K562 (cell line): Measurements from ENCODE around the gene PLA2G15. TPM values are rescaled to one million over a fixed set of nuclear protein-coding genes. Genes with fewer than 3 reads are reported as not detected.

ENCODE experiments used
- ATAC-seq: fragments of 200-7000 bp; cut with Tn5 transposase; 3 replicates; pipeline ENCODE4 v1.9.1; 2020; ENCODE audit warnings: moderate library complexity
- BruUV-seq: library from RNA; stranded (reverse); fragments of 400-500 nt; replicated peaks from 2 replicates; lab custom pipeline; 2021; lab: Mats Ljungman, UMichigan
- CTCF ChIA-PET: fragments of 300-600 bp; formaldehyde crosslinking; extraction: SDS; loops from one replicate; lab custom pipeline; 2021; ENCODE audit warnings: low intra/inter-chr PET ratio; lab: Yijun Ruan, JAX
- POLR2A ChIA-PET: fragments of 300-600, 350-650 bp; sonication (Branson Sonifier 250); formaldehyde crosslinking; extraction: SDS; loops from one replicate; lab custom pipeline; 2021; ENCODE audit warnings: antibody characterized with exemption, inconsistent platforms; lab: Yijun Ruan, JAX
- DNase-seq, 4 experiments: peaks; one replicate each; pipeline versions ENCODE4 v3.0.0 to v3.0.0-alpha.2; 2011 to 2018; ENCODE audit warnings: low spot score in 3 of 4, mixed read lengths in 3 of 4; ENCODE audit errors: extremely low read depth in 1 of 4
- FAIRE-seq: peaks from 2 replicates; lab custom pipeline; 2011; peaks lifted over from hg19 to GRCh38; lab: Jason Lieb, UNC
- H2AFZ ChIP-seq: 2 replicates; pipeline ENCODE4 v1.6.0; 2011; ENCODE audit warnings: low read depth, low read length, control low read depth, inconsistent platforms
- H3K27ac ChIP-seq: fragments of 200-600 bp; 3 replicates; pipeline ENCODE4 v1.8.0; 2011; ENCODE audit warnings: low read depth, mild to moderate bottlenecking, control low read depth, inconsistent platforms, low read length, moderate library complexity, mixed read lengths; ENCODE audit errors: extremely low read depth
- H3K27me3 ChIP-seq, 2 experiments: fragments of 300-600 bp in 1 of 2; 2 replicates in 1 of 2; 3 replicates in 1 of 2; pipeline versions ENCODE4 v1.6.0 to v1.8.0; 2011; ENCODE audit warnings: inconsistent platforms in 2 of 2, low read length in 2 of 2, mild to moderate bottlenecking in 1 of 2, mixed read lengths in 1 of 2, moderate library complexity in 1 of 2; ENCODE audit not compliant: control insufficient read depth in 2 of 2, insufficient read depth in 2 of 2
- H3K36me3 ChIP-seq: fragments of 300-600 bp; 3 replicates; pipeline ENCODE4 v1.8.0; 2011; ENCODE audit warnings: mild to moderate bottlenecking, low read length, inconsistent platforms; ENCODE audit not compliant: control insufficient read depth, insufficient read depth
- H3K4me1 ChIP-seq, 2 experiments: fragments of 200-600 bp in 1 of 2; replicated peaks in 1 of 2; 2 replicates in 1 of 2; 3 replicates in 1 of 2; pipeline versions ENCODE4 v1.5.1 to v1.8.0; 2011; ENCODE audit warnings: inconsistent platforms in 2 of 2, low read length in 2 of 2, mild to moderate bottlenecking in 1 of 2, mixed read lengths in 1 of 2, moderate library complexity in 1 of 2; ENCODE audit not compliant: control insufficient read depth in 2 of 2, insufficient read depth in 2 of 2
- H3K4me2 ChIP-seq: 2 replicates; pipeline ENCODE4 v1.6.1; 2011; ENCODE audit warnings: low read length, control low read depth, inconsistent platforms, mixed read lengths; ENCODE audit not compliant: insufficient read depth
- H3K4me3 ChIP-seq: fragments of 200-600 bp; sonication (generic), shearing (Covaris generic); 2 replicates; pipeline ENCODE4 v1.5.1; 2016; ENCODE audit warnings: control low read depth, inconsistent platforms
- H3K79me2 ChIP-seq: fragments of 200-600 bp; 3 replicates; pipeline ENCODE4 v1.8.0; 2011; ENCODE audit warnings: low read length, inconsistent platforms; ENCODE audit not compliant: control insufficient read depth, insufficient read depth
- H3K9ac ChIP-seq, 2 experiments: 2 replicates each; pipeline versions ENCODE4 v1.6.0 to v1.6.1; 2011; ENCODE audit warnings: low read depth in 2 of 2, low read length in 2 of 2, control low read depth in 1 of 2, inconsistent platforms in 1 of 2, mild to moderate bottlenecking in 1 of 2, mixed read lengths in 1 of 2; ENCODE audit not compliant: insufficient read depth in 1 of 2
- H3K9me1 ChIP-seq: one replicate; pipeline ENCODE4 v1.6.0; 2011; ENCODE audit warnings: inconsistent platforms, mild to moderate bottlenecking, low read length, moderate library complexity; ENCODE audit not compliant: control insufficient read depth, insufficient read depth
- H3K9me3 ChIP-seq: replicated peaks from 2 replicates; pipeline ENCODE4 v1.5.1; 2011; ENCODE audit warnings: low read depth, low read length, inconsistent platforms; ENCODE audit not compliant: control insufficient read depth, insufficient read depth
- H4K20me1 ChIP-seq: replicated peaks from 2 replicates; pipeline ENCODE4 v1.6.1; 2011; ENCODE audit warnings: low read length, inconsistent platforms, mixed read lengths; ENCODE audit not compliant: control insufficient read depth, insufficient read depth
- ARID1B ChIP-seq: fragments of 450-650 bp; IDR thresholded peaks from 2 replicates; pipeline ENCODE4 v1.6.1; 2016; ENCODE audit warnings: antibody characterized with exemption, mild to moderate bottlenecking, inconsistent platforms
- ARNT ChIP-seq, 2 experiments: fragments of 450-650 bp; IDR thresholded peaks; 2 replicates each; pipeline ENCODE4 v1.6.1; 2016; ENCODE audit warnings: mild to moderate bottlenecking in 1 of 2
- CEBPZ ChIP-seq: fragments of 150-350 bp; IDR thresholded peaks from 2 replicates; pipeline ENCODE4 v1.6.1; 2014; ENCODE audit warnings: low read depth, mild to moderate bottlenecking, low read length, borderline replicate concordance
- FOSL1 ChIP-seq: fragments of 200-800 bp; sonication (Bioruptor generic); conservative IDR thresholded peaks from 2 replicates; pipeline ENCODE4 v1.6.1; 2016; ENCODE audit warnings: missing genetic modification characterization, missing compliant biosample characterization
- FOXA3 ChIP-seq, 2 experiments: fragments of 450-650 bp in 1 of 2; sonication (generic) in 1 of 2; formaldehyde crosslinking; IDR thresholded peaks in 1 of 2; conservative IDR thresholded peaks in 1 of 2; 2 replicates each; pipeline versions ENCODE4 v1.4.0 to v1.8.0; 2020 to 2022; ENCODE audit warnings: mild to moderate bottlenecking in 2 of 2, missing genetic modification reagents in 1 of 2
- FOXK1 ChIP-seq: sonication (generic); formaldehyde crosslinking; IDR thresholded peaks from 2 replicates; pipeline ENCODE4 v1.8.0; 2022; ENCODE audit warnings: missing genetic modification reagents, mild to moderate bottlenecking, borderline replicate concordance
- FUS ChIP-seq: fragments of 200-400 bp; formaldehyde crosslinking; optimal IDR thresholded peaks from 2 replicates; pipeline ENCODE3; 2017; ENCODE audit warnings: low read depth, low read length
- KDM1A ChIP-seq, 2 experiments: fragments of 450-650 bp; IDR thresholded peaks; 2 replicates each; pipeline ENCODE4 v1.6.1; 2016; ENCODE audit warnings: mild to moderate bottlenecking in 2 of 2
- MEIS2 ChIP-seq: fragments of 450-650 bp; IDR thresholded peaks from 2 replicates; pipeline ENCODE4 v1.6.1; 2014; ENCODE audit warnings: mild to moderate bottlenecking; ENCODE audit not compliant: partially characterized antibody
- NFIC ChIP-seq: fragments of 450-650 bp; IDR thresholded peaks from 2 replicates; pipeline ENCODE4 v1.6.1; 2017; ENCODE audit warnings: mild to moderate bottlenecking, inconsistent platforms
- PKNOX1 ChIP-seq: fragments of 450-650 bp; IDR thresholded peaks from 2 replicates; pipeline ENCODE4 v1.6.1; 2016
- PML ChIP-seq: IDR thresholded peaks from 2 replicates; pipeline ENCODE4 v1.6.1; 2012; ENCODE audit warnings: low read length, inconsistent platforms
- PURB ChIP-seq: sonication (generic); formaldehyde crosslinking; IDR thresholded peaks from 2 replicates; pipeline ENCODE4 v1.9.0; 2021; ENCODE audit warnings: low read depth, mild to moderate bottlenecking, missing genetic modification reagents
- SP1 ChIP-seq: sonication (generic); formaldehyde crosslinking; IDR thresholded peaks from 2 replicates; pipeline ENCODE4 v1.8.1; 2022; ENCODE audit warnings: mild to moderate bottlenecking, missing genetic modification reagents
- ZNF184 ChIP-seq: sonication (generic); formaldehyde crosslinking; IDR thresholded peaks from 2 replicates; pipeline ENCODE4 v1.5.0; 2020; ENCODE audit warnings: missing genetic modification reagents
- WGBS: fragments of 100-300 bp; shearing (Covaris generic); methylation state at CpG from one replicate; pipeline ENCODE4 v1.1.6; 2016; ENCODE audit warnings: low coverage, mixed read lengths; ENCODE audit not compliant: insufficient coverage; ENCODE audit errors: missing lambda C conversion rate; 5-methylcytosine and 5-hydroxymethylcytosine counted together
- in situ Hi-C: fragments of 300-500 bp; cut with MboI; formaldehyde crosslinking; loops from 4 replicates; pipeline ENCODE4 v1.15.0; 2018; ENCODE audit warnings: inconsistent platforms, mixed read lengths
- intact Hi-C: fragments of 100-400 bp; cut with micrococcal nuclease; formaldehyde crosslinking; loops from 2 replicates; pipeline ENCODE4 v1.14.2; 2022
- polyA plus RNA-seq, 8 experiments: library from polyadenylated mRNA; depleted of rRNA in 4 of 8; stranded (reverse) in 5 of 8; unstranded in 3 of 8; fragments of >200 nt; fragmentation: Nextera tagmentation in 2 of 8; fragmentation: Illumina TruSeq in 1 of 8; extraction: Ambion mirVana in 2 of 8; extraction: Trizol in 1 of 8; gene quantifications; 2 replicates each; pipeline versions ENCODE4 v1.2.1 to v1.2.3, GENCODE V29; 2011 to 2014; ENCODE audit warnings: inconsistent platforms in 1 of 8, missing spikeins in 1 of 8
- total RNA-seq, 7 experiments: library from RNA; depleted of rRNA in 6 of 7; stranded (reverse); fragments of >200 nt in 6 of 7; fragmentation: Illumina TruSeq in 2 of 7; extraction: Trizol in 2 of 7; gene quantifications; 2 replicates each; pipeline versions ENCODE4 v1.2.1 to v1.2.3, GENCODE V29; 2011 to 2021; ENCODE audit warnings: low replicate concordance in 1 of 7

PLA2G15 gene
- total and polyA plus RNA-seq, 9 of the 15 experiments (the other 6 are each of a cell fraction or from before 2014, with no cell fraction given): 0.42 to 8.6 (median 4.8) TPM

DNA sequence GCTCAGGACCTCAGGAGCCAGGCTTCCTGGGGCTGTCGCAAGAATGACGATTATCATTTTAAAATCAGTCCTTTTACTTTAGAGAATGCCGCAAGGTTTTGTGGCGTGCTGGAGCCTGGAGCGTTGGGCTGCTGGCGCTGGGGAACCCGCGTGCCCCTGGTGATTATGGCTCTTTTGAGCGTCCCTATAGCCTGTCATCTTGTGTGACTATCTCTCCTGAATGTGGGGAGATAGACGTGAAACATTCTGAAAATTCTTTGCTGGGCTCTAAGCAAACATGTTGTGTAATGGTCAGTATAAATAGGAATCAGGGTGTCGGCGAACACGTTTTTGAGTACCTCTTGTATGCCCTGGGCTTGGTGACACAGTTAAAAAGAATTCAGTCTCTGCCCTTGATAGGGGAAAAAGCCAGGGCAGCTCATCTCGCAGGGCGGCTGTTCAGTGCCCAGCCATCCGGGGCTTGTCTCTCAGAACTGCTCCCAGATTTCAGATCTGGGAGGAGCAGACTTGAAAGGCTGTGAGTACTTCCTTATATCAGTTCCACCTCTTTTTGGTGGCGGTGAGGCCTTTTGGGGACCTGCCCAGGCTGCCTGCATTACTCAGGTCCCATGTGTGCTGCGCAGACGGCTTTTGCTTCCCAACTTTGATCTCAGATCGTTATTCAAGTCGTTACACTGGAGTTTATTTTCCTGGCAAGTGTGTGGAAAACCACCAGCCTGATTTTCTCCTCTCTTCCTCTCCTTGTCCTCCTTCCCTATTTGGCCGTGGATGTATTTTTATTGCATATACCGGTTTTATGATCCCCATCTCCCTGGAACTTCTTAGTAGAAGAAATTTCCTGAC lies 20.1 kb downstream of the PLA2G15 start (continued):
- TF ChIP-seq PML (peak; percentile 27; the same call in 1 of the 2 replicates), ARID1B (0 out of 2 replicates have a peak, but pooled peaks have one; percentile 19), PURB (CRISPR knock-in tag) (no peak), MEIS2 (peak; percentile 4), ZNF184 (CRISPR knock-in tag) (no peak), KDM1A (IDR thresholded peaks at IDR 0.05) (peak; percentile 35 to 41; a peak in 2 of 4 replicates), SP1 (CRISPR knock-in tag) (no peak; the same call in 1 of the 2 replicates), FUS (no peak)

DNA sequence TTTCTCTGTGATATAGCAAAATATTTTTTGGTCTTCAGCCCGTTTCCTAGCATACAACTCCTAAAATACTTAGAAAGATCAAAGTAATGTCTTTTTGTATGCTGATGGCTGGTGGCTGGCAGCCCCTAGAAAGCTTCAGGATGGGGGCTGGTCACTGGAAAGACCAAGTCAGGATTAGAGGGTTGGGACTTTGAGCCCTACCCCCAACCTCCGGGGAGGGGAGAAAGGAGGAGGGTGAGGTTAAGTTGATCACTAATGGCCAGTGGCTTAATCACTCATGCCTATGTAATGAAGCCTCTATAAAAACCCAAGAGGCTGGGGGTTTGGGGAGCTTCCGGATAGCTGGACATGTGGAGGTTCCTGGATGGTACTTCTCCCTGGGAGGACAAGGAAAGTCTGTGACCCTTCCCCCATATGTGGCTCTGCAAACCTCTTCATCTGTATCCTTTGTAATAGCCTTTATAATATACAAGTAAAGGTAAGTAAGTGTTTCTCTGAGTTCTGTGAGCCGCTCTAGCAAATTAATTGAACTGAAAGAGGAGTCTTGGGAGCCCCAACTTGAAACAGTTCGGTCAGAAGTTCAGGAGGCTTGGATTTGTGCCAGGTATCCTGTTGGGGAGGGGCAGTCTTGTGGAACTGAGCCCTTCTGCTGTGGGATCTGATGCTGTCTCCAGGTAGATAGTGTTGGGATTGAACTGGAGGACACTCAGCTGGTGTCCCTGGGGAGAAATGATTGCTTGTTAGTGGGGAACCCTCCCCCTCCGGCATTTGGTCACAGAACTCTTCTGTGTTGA lies 22.6 kb downstream of the PLA2G15 start:
- Histone ChIP-seq H3K27me3 (no peaks in the 10 kb centered on the region), H3K27ac (0 out of 3 replicates have a peak overlapping the region, but pooled peaks have one; percentile 7), H3K79me2 (peaks cover 94% of the 10 kb centered on the region), H3K9ac (peak overlapping the region in 1 of 2 experiments; percentile 65; a peak in 1 of 4 replicates), H3K4me2 (peak overlapping the region; percentile 1)
- DNase-seq (peak in 1 of 4 experiments; percentile 66), FAIRE-seq (peak; percentile 6)
- intact Hi-C loops: no loop called here
- no TSS peak for BruUV-seq
- 46% methylated on average over 6 of the region's 6 CpGs for WGBS
- TF ChIP-seq FOXK1 (CRISPR knock-in tag) (no peak), NFIC (peak; percentile 92), PKNOX1 (peak; percentile 7; the same call in 1 of the 2 replicates), ARNT (IDR thresholded peaks at IDR 0.05) (no peak), FOSL1 (no peak), FOXA3 (CRISPR knock-in tag; conservative IDR thresholded peaks at IDR 0.05 in 1 of 2, IDR thresholded peaks at IDR 0.05 in 1 of 2) (no peak), CEBPZ (no peak)
- TF ChIP-seq, all 486 proteins: peak for 2
- ATAC-seq: no peak
- Histone ChIP-seq H4K20me1 (peaks cover 29% of the 10 kb centered on the region), H3K9me1 (no peaks in the 10 kb centered on the region), H3K4me1 (peaks cover 24 to 28% of the 10 kb centered on the region in 2 experiments), H2AFZ (no peak overlapping the region), H3K36me3 (peaks cover 47% of the 10 kb centered on the region), H3K9me3 (no peaks in the 10 kb centered on the region), H3K4me3 (no peak overlapping the region)
- in situ Hi-C loops: no loop called here
- ChIA-PET CTCF (no interaction called here), POLR2A (interaction anchor here (0.9 kb wide), 1 partner anchor 15 kb away, joined by 3 read pairs; no protein-coding TSS in a partner anchor)
